ENCODE measurements around the gene ALG5.

ALG5 gene, protein sequence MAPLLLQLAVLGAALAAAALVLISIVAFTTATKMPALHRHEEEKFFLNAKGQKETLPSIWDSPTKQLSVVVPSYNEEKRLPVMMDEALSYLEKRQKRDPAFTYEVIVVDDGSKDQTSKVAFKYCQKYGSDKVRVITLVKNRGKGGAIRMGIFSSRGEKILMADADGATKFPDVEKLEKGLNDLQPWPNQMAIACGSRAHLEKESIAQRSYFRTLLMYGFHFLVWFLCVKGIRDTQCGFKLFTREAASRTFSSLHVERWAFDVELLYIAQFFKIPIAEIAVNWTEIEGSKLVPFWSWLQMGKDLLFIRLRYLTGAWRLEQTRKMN

DNA sequence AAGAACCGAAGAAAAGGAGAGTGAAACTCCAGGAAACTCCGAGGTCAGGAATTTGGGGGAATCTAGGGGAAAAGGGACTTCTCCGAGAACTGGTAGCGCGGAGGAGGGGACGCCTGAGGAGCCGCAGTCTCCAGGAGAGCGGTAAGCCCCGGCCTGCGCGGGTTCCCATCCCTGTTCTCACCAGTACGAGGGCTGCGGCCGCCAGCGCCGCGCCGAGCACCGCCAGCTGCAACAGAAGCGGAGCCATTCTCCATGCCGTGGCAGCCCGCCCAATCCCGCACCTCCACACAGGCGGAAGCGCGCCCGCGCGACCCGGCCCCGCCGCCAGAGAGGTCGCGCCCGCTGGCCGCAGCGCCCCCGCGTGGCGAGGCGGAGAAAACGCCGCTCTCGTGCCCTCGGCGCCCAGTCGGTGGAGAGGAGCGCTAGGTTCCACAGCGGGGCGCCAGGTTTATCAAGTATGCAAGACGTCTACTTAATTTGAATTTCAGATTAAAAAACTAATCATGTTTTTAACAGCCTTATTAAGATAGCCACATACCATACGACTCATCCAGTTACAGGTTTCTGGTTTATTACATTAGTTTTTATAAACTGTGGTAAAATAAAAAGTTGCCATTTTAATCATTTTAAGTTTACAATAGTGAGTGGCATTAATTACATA, at the start of gene ALG5:
TSS of gene ALG5 (minus strand) at position 287 of the 661 bp plus-strand sequence. CDS start at position 247, 40 bp downstream.
- DNase-seq (ENCODE audit: low spot score): peak; percentile 84

DNA sequence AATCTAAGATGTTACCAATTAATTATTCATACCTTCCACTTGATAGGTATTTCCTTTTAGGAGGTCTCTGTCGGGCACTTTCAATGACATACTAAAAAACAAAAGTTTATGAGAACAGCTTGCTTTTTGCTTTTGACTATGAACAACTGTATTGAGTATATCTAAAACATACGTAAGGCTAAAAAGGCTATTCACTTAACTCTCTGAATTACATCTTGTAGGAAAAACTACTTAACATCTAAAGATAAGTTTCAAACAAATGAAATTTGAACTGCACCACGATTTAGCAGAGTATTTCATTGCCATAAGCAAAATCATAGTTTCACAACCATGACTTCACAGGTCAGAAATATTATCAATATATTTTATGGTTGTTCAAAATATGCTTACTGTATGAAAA, 48.7 kb upstream of the ALG5 start:
- no peak for DNase-seq (ENCODE audit: low spot score)

DNA sequence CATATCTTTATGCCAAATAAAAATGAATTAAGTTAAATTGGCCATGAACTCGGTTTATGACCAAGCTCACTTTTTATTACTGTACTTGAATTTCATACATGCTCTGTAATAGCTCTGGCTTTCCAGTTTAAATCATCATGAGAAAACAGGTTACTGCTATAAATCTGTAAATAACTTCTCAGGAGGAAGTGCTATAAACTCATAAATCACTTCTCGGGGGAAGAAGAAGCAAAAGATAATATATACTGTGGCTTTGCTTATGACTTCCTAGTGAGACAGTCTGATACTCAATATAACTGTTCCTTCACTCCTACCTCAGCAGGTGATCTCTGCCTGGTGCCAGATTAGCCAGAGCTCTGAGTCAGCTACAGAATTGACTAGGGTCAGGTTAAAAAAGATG, 47.9 kb upstream of the ALG5 start:
- no peak for DNase-seq (ENCODE audit: low spot score)

DNA sequence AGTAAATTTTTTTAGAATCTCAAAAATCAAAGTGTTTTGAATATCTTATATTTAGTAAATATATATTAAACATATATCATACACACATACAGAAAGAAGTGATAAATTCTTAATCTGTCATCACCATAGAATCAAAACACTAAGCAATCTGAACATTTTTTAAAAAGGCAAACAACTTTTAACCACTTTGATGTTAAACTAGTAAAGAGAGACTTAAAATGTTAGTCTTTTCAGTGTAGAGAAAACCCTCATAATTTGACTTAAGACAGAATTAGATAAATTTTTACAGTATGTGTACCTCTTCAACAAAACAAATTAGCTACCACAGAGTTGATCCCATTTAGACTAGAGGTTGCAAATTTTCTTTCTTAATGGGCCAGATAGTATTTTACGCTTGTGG, 46.9 kb upstream of the ALG5 start:
- no peak for DNase-seq (ENCODE audit: low spot score)

GRCh38 chr13:37040789-37041188, 41.6 kb upstream of the ALG5 start:
- no peak for DNase-seq (ENCODE audit: low spot score)

DNA sequence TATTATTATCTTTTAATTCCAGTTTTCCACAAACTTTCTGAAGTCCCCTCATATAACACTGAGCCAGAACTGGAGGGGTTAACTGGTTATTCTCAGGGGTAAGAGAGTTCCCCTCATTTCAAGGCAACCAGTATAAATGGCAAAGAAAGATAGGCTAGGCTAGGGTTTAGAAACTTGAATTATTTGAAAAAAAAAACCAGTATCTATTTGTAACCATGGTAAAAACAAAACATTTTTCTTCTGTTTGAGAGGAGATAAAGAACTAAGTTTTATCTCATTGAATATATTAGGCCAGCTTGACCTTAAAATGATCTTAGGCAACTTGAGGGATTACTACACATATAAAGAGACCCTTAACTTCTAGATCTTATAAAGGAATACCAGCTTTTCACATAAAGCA, 40.8 kb upstream of the ALG5 start:
- DNase-seq (ENCODE audit: low spot score): no peak

- no peak for DNase-seq (ENCODE audit: low spot score)
Observed at GRCh38 chr13:37037241-37037640, 38.1 kb upstream of the ALG5 start.

DNA sequence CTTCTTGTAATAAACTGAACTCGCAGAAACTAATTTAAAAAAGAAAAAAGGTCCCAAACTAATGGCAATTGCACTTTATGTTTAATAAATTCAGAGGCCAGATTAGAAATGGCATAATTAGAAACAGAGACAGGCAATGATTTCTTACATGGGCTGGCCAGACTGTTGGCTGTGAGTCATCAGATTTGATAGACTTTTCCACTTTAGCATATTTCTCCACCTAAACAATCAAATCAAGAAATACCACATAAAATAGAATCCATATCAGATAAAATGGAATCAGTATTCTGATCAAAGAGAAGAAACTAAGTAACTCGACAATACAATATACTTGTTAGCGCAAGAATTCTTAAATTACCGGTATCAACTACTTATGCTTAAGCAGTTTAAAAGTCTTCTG, 30.5 kb upstream of the ALG5 start:
- DNase-seq (ENCODE audit: low spot score): no peak

GRCh38 chr13:37027639-37028038, 28.5 kb upstream of the ALG5 start:
- no peak for DNase-seq (ENCODE audit: low spot score)

DNA sequence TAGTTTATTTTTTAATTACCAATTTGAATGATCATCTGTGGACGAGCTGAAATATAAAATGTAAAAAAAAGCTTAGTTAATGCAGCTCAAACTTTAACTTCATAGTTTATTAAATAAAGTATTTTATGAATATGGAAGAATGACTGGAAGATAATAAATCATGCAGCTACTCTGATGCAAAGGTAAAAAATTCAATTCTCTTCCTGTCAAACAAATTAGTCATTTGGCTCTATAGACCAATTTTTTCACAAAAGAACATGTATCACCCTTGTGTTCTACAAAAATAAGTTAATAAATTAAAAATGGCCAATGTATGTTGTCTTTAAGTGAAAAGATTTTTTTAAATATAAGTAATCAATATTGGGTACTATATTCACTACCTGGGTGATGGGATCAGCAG, 27.6 kb upstream of the ALG5 start:
- DNase-seq (ENCODE audit: low spot score): no peak

GRCh38 chr13:37023871-37024270, 24.7 kb upstream of the ALG5 start:
- no peak for DNase-seq (ENCODE audit: low spot score)

GRCh38 chr13:37014609-37015008, 15.5 kb upstream of the ALG5 start:
- DNase-seq (ENCODE audit: low spot score): no peak

DNA sequence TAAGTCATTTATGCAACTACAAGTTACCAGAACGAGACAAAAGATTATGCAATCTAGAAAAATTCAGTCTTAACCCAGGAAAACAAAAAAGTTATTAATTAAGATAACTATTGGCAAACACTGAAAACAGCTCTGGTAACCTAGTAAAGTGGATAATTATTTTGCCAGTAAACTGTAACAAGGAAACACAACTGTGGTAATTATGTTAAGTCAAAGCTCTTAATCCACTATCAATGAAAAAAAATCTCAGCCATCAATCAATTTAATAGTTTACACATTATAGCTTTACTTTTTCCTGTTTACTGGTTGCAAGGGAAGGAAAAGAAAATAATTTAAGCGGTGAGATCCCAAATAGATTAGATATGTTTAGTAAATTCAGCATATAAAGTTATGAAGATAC, 12.6 kb upstream of the ALG5 start:
- DNase-seq (ENCODE audit: low spot score): no peak

DNA sequence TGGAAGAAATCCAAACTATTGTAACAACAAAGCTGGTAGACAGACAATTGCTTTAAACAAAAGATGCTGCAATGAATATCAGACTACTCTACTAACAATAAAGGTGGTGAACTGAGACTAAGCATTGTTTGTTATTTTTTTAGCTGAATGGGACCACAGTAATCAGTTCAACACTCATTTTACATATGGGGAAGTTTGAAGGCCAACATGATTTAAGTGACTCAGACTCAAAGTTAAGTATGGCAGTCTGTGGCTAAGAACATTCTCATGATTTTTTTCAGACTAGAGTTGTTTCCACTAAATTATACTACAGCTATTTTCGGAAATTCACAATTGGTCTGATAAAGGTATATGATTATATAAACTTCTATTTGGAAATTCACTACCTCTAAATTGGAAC, 11.9 kb upstream of the ALG5 start:
- no peak for DNase-seq (ENCODE audit: low spot score)

GRCh38 chr13:37010424-37010823, 11.3 kb upstream of the ALG5 start:
- no peak for DNase-seq (ENCODE audit: low spot score)

DNA sequence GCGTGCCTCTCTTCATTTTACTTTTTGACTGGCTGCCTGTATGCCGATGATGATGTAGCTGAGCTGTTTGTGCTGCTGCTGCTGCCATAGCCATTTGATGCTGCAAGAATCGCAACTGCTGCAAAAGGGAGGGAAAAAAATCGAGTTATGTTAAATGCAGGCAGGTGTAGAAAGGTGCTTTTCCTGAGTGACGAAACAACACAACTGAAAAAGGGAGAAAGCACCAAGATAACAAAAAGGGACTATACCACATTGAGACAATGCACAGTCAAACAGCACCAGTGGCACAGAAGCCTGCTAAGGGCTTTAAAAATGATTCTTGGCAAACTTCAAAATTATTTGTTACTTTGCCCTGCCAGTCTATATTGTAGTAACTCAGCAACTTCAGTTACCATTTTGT, 10.6 kb upstream of the ALG5 start:
- no peak for DNase-seq (ENCODE audit: low spot score)

- no peak for DNase-seq (ENCODE audit: low spot score)
Observed at GRCh38 chr13:37001921-37002250, 2.7 kb upstream of the ALG5 start.

- no peak for DNase-seq (ENCODE audit: low spot score)
Observed at GRCh38 chr13:36998624-36999041, 507 bp downstream of the ALG5 start.

- DNase-seq (ENCODE audit: low spot score): no peak
Observed at GRCh38 chr13:36997716-36998427, 1.3 kb downstream of the ALG5 start.

DNA sequence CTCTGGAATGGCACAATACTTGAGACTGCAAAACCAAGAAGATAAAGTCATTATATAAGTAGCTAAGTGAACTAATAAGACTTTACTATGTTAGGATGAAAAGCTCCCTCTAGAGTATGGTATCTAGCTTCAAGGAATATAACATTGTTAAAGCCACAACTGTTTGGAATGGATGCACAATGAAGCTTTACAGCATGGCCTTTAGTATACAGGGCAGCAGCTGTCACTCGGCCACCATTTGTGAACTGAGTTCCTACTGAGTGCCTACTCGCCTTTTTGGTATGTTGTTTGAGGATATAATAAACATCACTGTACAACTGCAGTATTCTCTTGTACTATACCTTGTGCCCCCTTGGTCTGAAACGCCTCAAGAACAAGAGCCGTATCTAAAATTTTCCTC, 6.8 kb downstream of the ALG5 start:
- no peak for DNase-seq (ENCODE audit: low spot score)

- DNase-seq (ENCODE audit: low spot score): no peak
Observed at GRCh38 chr13:36986462-36987240, 12.5 kb downstream of the ALG5 start.

DNA sequence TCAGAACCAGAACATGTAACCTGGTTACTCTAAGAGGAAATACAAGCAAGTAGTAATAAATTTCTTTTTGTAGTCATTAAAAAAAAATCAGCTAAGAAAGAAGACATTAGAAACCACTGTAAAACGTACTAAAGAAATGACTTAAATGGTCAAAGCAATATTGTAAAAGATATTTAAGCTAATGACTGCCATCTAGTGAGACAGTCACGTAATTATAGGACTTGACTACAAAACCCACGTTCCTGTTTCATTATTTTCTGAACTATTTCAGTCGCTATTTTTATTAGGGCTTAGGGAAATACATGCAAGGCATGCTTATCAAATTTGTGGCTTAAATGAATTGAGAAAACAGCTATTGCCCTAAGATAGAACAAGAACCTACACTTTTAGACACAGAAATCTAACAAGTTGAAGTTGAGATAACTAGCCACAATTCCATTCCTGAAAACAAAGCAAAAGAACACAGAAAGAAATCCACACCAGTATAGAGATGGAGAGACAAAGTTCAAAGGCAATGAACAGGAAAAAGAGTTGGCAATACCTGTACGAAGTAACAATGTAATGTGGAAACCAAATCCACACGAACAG, 17.9 kb downstream of the ALG5 start:
- DNase-seq (ENCODE audit: low spot score): peak; percentile 54

Data from cerebellar cortex (tissue), 1 donor.